Stimulated activated CD4-positive, alpha-beta T cell treated with anti-CD3 and anti-CD28 coated beads, Interleukin-1b, Interleukin-23, amount 100 ng/mL, for 24 hours (primary cell): ENCODE data around the gene KLHL24.
"Not testable (repeated sequence)": the region's sequence is repeated elsewhere in the genome, so short reads cannot be mapped to it uniquely, and the experiment has no call there.

Experiments
- DNase-seq, 4 experiments: peaks; one replicate each; pipeline ENCODE4 v3.0.0-alpha.2; 2020; ENCODE audit warnings: low read depth in 4 of 4, low spot score in 1 of 4

Gene KLHL24

GRCh38 chr3:183695569-183696364 is 60.3 kb downstream of the KLHL24 start:
- no peak for DNase-seq

- DNase-seq = no peak
Measured at GRCh38 chr3:183697123-183697609, 61.7 kb downstream of the KLHL24 start.

- DNase-seq = peak; percentile 39 to 74 (median 58)
Measured at GRCh38 chr3:183697610-183698317, 62.3 kb downstream of the KLHL24 start, which contains the start of gene YEATS2. Gene YEATS2, plus strand, starts transcription at chr3:183697797. Its CDS starts 17,366 bp downstream, at chr3:183715163.

GRCh38 chr3:183698318-183698751 is 62.9 kb downstream of the KLHL24 start:
- DNase-seq = peak in 3 of 4 experiments; percentile 1 to 14 (median 8)

- no peak for DNase-seq
Measured at GRCh38 chr3:183698756-183699155, 63.3 kb downstream of the KLHL24 start.

- no peak for DNase-seq
Measured at GRCh38 chr3:183699238-183699947, 64.0 kb downstream of the KLHL24 start.

- no peak for DNase-seq
Measured at GRCh38 chr3:183701744-183702143, 66.3 kb downstream of the KLHL24 start.

GRCh38 chr3:183703892-183704291 is 68.5 kb downstream of the KLHL24 start:
- DNase-seq = not testable (repeated sequence)

GRCh38 chr3:183710231-183710630 is 74.8 kb downstream of the KLHL24 start:
- no peak for DNase-seq

GRCh38 chr3:183711516-183711915 is 76.1 kb downstream of the KLHL24 start:
- no peak for DNase-seq

- no peak for DNase-seq
Measured at GRCh38 chr3:183714622-183715021, 79.2 kb downstream of the KLHL24 start.

GRCh38 chr3:183718012-183718411 is 82.6 kb downstream of the KLHL24 start:
- DNase-seq = no peak

- no peak for DNase-seq
Measured at GRCh38 chr3:183725387-183725786, 90.0 kb downstream of the KLHL24 start.

GRCh38 chr3:183728204-183728603 is 92.8 kb downstream of the KLHL24 start:
- DNase-seq = no peak

- DNase-seq = no peak
Measured at GRCh38 chr3:183730361-183730760, 94.9 kb downstream of the KLHL24 start.

- no peak for DNase-seq
Measured at GRCh38 chr3:183731611-183732010, 96.2 kb downstream of the KLHL24 start.

- no peak for DNase-seq
Measured at GRCh38 chr3:183733553-183733952, 98.1 kb downstream of the KLHL24 start.
